Smooth muscle cell (in vitro differentiated cells): Measurements from ENCODE around the gene PXMP4. TPM values are rescaled to one million over a fixed set of nuclear protein-coding genes. Genes with fewer than 3 reads are reported as not detected.

ENCODE experiments used
- DNase-seq: peaks from one replicate; lab custom pipeline; 2025; ENCODE audit not compliant: unreplicated experiment; lab: John Stamatoyannopoulos, UW
- H2AFZ ChIP-seq: fragments of 200-600 bp; sonication (generic); 2 replicates; pipeline ENCODE4 v1.6.0; 2016; ENCODE audit warnings: antibody characterized with exemption, low read depth, mild to moderate bottlenecking
- H3F3A ChIP-seq: fragments of 200-600 bp; sonication (generic); 2 replicates; pipeline ENCODE4 v1.6.0; 2017; ENCODE audit warnings: antibody characterized with exemption, low read depth
- H3K27ac ChIP-seq: fragments of 200-600 bp; sonication (generic); 2 replicates; pipeline ENCODE4 v1.5.1; 2016; ENCODE audit warnings: low read depth, mild to moderate bottlenecking
- H3K27me3 ChIP-seq: fragments of 200-600 bp; sonication (generic); 2 replicates; pipeline ENCODE4 v1.6.1; 2016; ENCODE audit warnings: low read depth, mild to moderate bottlenecking
- H3K36me3 ChIP-seq: fragments of 200-600 bp; sonication (generic); 2 replicates; pipeline ENCODE4 v1.5.1; 2016; ENCODE audit warnings: low read depth
- H3K4me1 ChIP-seq: fragments of 200-600 bp; sonication (generic); 2 replicates; pipeline ENCODE4 v1.5.1; 2016; ENCODE audit warnings: low read depth
- H3K4me2 ChIP-seq: fragments of 200-600 bp; sonication (generic); 2 replicates; pipeline ENCODE4 v1.6.0; 2016; ENCODE audit warnings: mild to moderate bottlenecking
- H3K4me3 ChIP-seq: fragments of 200-600 bp; sonication (generic); 2 replicates; pipeline ENCODE4 v1.5.1; 2016; ENCODE audit warnings: mild to moderate bottlenecking
- H3K79me2 ChIP-seq: fragments of 200-600 bp; sonication (generic); 2 replicates; pipeline ENCODE4 v1.6.0; 2016; ENCODE audit warnings: low read depth, mild to moderate bottlenecking
- H3K9ac ChIP-seq: fragments of 200-600 bp; sonication (generic); 2 replicates; pipeline ENCODE4 v1.6.0; 2016; ENCODE audit warnings: low read depth
- H3K9me3 ChIP-seq: fragments of 200-600 bp; sonication (generic); replicated peaks from 2 replicates; pipeline ENCODE4 v1.5.1; 2016; ENCODE audit warnings: low read depth
- H4K20me1 ChIP-seq: fragments of 200-600 bp; sonication (generic); 2 replicates; pipeline ENCODE4 v1.6.0; 2016; ENCODE audit warnings: low read depth
- CTCF ChIP-seq: fragments of 200-600 bp; sonication (generic); IDR thresholded peaks from 2 replicates; pipeline ENCODE4 v1.5.1; 2017; ENCODE audit warnings: borderline replicate concordance, mild to moderate bottlenecking, antibody characterized with exemption; ENCODE audit not compliant: insufficient read depth, poor library complexity, severe bottlenecking
- WGBS: methylation state at CpG from one replicate; pipeline ENCODE4 v1.1.7; 2016; ENCODE audit warnings: low lambda C conversion rate; 5-methylcytosine and 5-hydroxymethylcytosine counted together
- polyA plus RNA-seq: library from polyadenylated mRNA; unstranded; fragments of >200 nt; fragmentation: Nextera tagmentation; extraction: Ambion mirVana; gene quantifications from 2 replicates; pipeline ENCODE4 v1.2.1, GENCODE V29; 2016
- total RNA-seq: library from RNA; depleted of rRNA; stranded (reverse); fragments of >200 nt; gene quantifications from 2 replicates; pipeline ENCODE4 v1.2.3, GENCODE V29; 2014

Gene PXMP4
- total and polyA plus RNA-seq, 2 experiments from 2014 or later: 2.6 to 8.1 TPM

- Histone ChIP-seq H3K9me3 (no peaks in the 10 kb centered on the region), H3K36me3 (no peaks in the 10 kb centered on the region), H3K9ac (no peak overlapping the region), H3K79me2 (no peaks in the 10 kb centered on the region), H2AFZ (peak overlapping the region; percentile 17), H3F3A (peaks cover 6% of the 10 kb centered on the region), H4K20me1 (no peaks in the 10 kb centered on the region), H3K4me2 (peak overlapping the region; percentile 11), H3K4me3 (no peak overlapping the region), H3K27ac (peak overlapping the region; percentile 1), H3K27me3 (no peaks in the 10 kb centered on the region), H3K4me1 (no peaks in the 10 kb centered on the region)
- TF ChIP-seq CTCF: no peak
- no peak for DNase-seq
- 73% methylated on average over 6 of the region's 6 CpGs for WGBS
These were observed 13.8 kb upstream of the PXMP4 start for GRCh38 chr20:33733654-33734576.

- DNase-seq: peak; percentile 86
- H2AFZ ChIP-seq: peak overlapping the region; percentile 83
- peak overlapping the region; percentile 11 for H3K9ac ChIP-seq
- H3K79me2 ChIP-seq: no peaks in the 10 kb centered on the region
- peaks cover 6% of the 10 kb centered on the region for H3F3A ChIP-seq
- no peaks in the 10 kb centered on the region for H3K4me1 ChIP-seq
- peak overlapping the region; percentile 88 for H3K4me2 ChIP-seq
- H3K9me3 ChIP-seq: no peaks in the 10 kb centered on the region
- no peaks in the 10 kb centered on the region for H4K20me1 ChIP-seq
- no peak for TF ChIP-seq CTCF
- 6% methylated on average over 40 of the region's 68 CpGs for WGBS
- H3K36me3 ChIP-seq: no peaks in the 10 kb centered on the region
- H3K27ac ChIP-seq: peak overlapping the region; percentile 22
- peak overlapping the region; percentile 55 for H3K4me3 ChIP-seq
- H3K27me3 ChIP-seq: no peaks in the 10 kb centered on the region
These were observed 12.3 kb upstream of the PXMP4 start for GRCh38 chr20:33732166-33732970.

- Histone ChIP-seq H4K20me1 (no peaks in the 10 kb centered on the region), H3K9ac (peak within 1 kb of the TSS; percentile 11), H3K4me3 (peak within 1 kb of the TSS; percentile 55), H3K27ac (peak within 1 kb of the TSS; percentile 22), H3K4me2 (peak within 1 kb of the TSS; percentile 88), H3K9me3 (no peaks in the 10 kb centered on the region), H2AFZ (peak within 1 kb of the TSS; percentile 83), H3K79me2 (no peaks in the 10 kb centered on the region), H3K4me1 (no peaks in the 10 kb centered on the region), H3F3A (peaks cover 6% of the 10 kb centered on the region), H3K36me3 (no peaks in the 10 kb centered on the region), H3K27me3 (no peaks in the 10 kb centered on the region)
- WGBS: 14% methylated on average over 25 of the region's 57 CpGs
- TF ChIP-seq CTCF: peak; percentile 95
- DNase-seq: peak; percentile 86
These were observed 11.6 kb upstream of the PXMP4 start, which contains the start of gene ZNF341 for GRCh38 chr20:33731693-33732165. ZNF341 (plus strand) TSS chr20:33731996; CDS start chr20:33732022, 26 bp downstream.
